Psoas muscle (tissue), 8 donors: ENCODE data around the gene TPMT. TPM values are rescaled to one million over a fixed set of nuclear protein-coding genes. Genes with fewer than 3 reads are reported as not detected.
A peak's percentile ranks its signal among the peaks of the same experiment; 100 is the strongest.
"Not testable (repeated sequence)": the region's sequence is repeated elsewhere in the genome, so short reads cannot be mapped to it uniquely, and the experiment has no call there.

Experiments
- ATAC-seq, 4 donors: fragments of 200-7000 bp; cut with Tn5 transposase; one replicate each; pipeline ENCODE4 v1.9.1; 2020; ENCODE audit warnings: moderate library complexity in 3 of 4, mild to moderate bottlenecking in 2 of 4
- DNase-seq, 2 donors: peaks; one replicate each; pipeline ENCODE4 v3.0.0-alpha.2; 2020
- H3K27ac ChIP-seq: fragments of 200-600 bp; one replicate; pipeline ENCODE4 v1.8.0; 2022
- H3K27me3 ChIP-seq, 3 donors: fragments of 200-600 bp in 1 of 3; one replicate each; pipeline versions ENCODE4 v1.6.1 to v1.8.0; 2013 to 2022; ENCODE audit warnings: low read length in 2 of 3, mild to moderate bottlenecking in 2 of 3, moderate library complexity in 1 of 3; ENCODE audit not compliant: insufficient read depth in 3 of 3
- H3K36me3 ChIP-seq, 2 donors: fragments of 200-600 bp in 1 of 2; one replicate each; pipeline versions ENCODE4 v1.6.1 to v1.8.0; 2013 to 2022; ENCODE audit warnings: low read depth in 1 of 2, mild to moderate bottlenecking in 1 of 2, moderate library complexity in 1 of 2; ENCODE audit not compliant: insufficient read depth in 1 of 2
- H3K4me1 ChIP-seq: fragments of 200-600 bp; one replicate; pipeline ENCODE4 v1.8.0; 2022
- H3K4me3 ChIP-seq: fragments of 200-600 bp; one replicate; pipeline ENCODE4 v1.8.0; 2022; ENCODE audit warnings: mild to moderate bottlenecking
- H3K9me3 ChIP-seq: fragments of 200-600 bp; one replicate; pipeline ENCODE4 v1.8.0; 2022
- CTCF ChIP-seq: fragments of 200-600 bp; IDR thresholded peaks from one replicate; pipeline ENCODE4 v1.8.0; 2022; ENCODE audit warnings: antibody characterized with exemption
- WGBS, 3 donors: extraction: QIAGEN DNeasy Blood & Tissue Kit; methylation state at CpG; one replicate each; pipeline versions ENCODE4 v1.1.6 to v1.1.7; 2013; 5-methylcytosine and 5-hydroxymethylcytosine counted together
- intact Hi-C, 2 donors: fragments of 100-400 bp; cut with DNase I; formaldehyde crosslinking; loops; one replicate each; pipeline versions ENCODE4 v1.11.0 to v1.14.2; 2022
- polyA plus RNA-seq, 3 donors: library from polyadenylated mRNA; stranded (reverse); fragments of 200-250 nt; gene quantifications; one replicate each; pipeline ENCODE4 v1.2.3, GENCODE V29; 2013
- total RNA-seq, 4 donors: library from RNA; stranded (reverse); fragmentation: NEBNext Ultra II Directional in 2 of 4; extraction: Animal tissue kit (Norgen Biotek cat#: 25700) in 2 of 4; gene quantifications; one replicate each; pipeline versions ENCODE4 v1.2.1 to v1.2.4, GENCODE V29; 2021 to 2023
- donor health status: healthy with polysubstance abuse.
- donor health status: DM: no; HTN: no; CAD: no; lungs with moderate emphysema.
- donor health status: Bipolar disorder and iron deficiency.
- donor health status: healthy.
- donor health status: DM: yes; HTN: yes; CAD: no.
- donor health status: DM: no; HTN: no; CAD: no.
- donor health status: DM: no; HTN: no; CAD: no.
- donor health status: DM: yes; HTN: yes; CAD: no.

The TPMT gene
- total and polyA plus RNA-seq, 7 donors = 7.9 to 19.3 (median 9.7) TPM

GRCh38 chr6:18153311-18153703 is 1.6 kb downstream of the TPMT start:
- Histone ChIP-seq H3K27me3 (no peaks in the 10 kb centered on the region), H3K36me3 (peaks cover 0 to 4% of the 10 kb centered on the region in 2 donors), H3K27ac (no peak overlapping the region), H3K4me3 (no peak overlapping the region), H3K4me1 (peaks cover 17% of the 10 kb centered on the region), H3K9me3 (no peaks in the 10 kb centered on the region)
- DNase-seq = no peak
- intact Hi-C loops = no loop called here
- TF ChIP-seq CTCF = no peak
- no peak for ATAC-seq

- DNase-seq = no peak
- no peak overlapping the region for H3K4me3 ChIP-seq
- no peaks in the 10 kb centered on the region for H3K9me3 ChIP-seq
- peaks cover 17% of the 10 kb centered on the region for H3K4me1 ChIP-seq
- intact Hi-C loops = no loop called here
- no peak for TF ChIP-seq CTCF
- H3K36me3 ChIP-seq = peaks cover 0 to 19% of the 10 kb centered on the region in 2 donors
- WGBS, 3 donors = 76 to 87% (median 79%) methylated on average over 3 of the region's 3 CpGs
- ATAC-seq = no peak
- no peaks in the 10 kb centered on the region for H3K27me3 ChIP-seq
- H3K27ac ChIP-seq = no peak overlapping the region
Observed at GRCh38 chr6:18151801-18152200, 3.1 kb downstream of the TPMT start.

- H3K4me3 ChIP-seq, intact Hi-C loops, DNase-seq, ATAC-seq, H3K27me3 ChIP-seq, H3K27ac ChIP-seq, H3K9me3 ChIP-seq: not testable (repeated sequence)
- Histone ChIP-seq H3K4me1 (peaks cover 17% of the 10 kb centered on the region), H3K36me3 (peaks cover 0 to 23% of the 10 kb centered on the region in 2 donors)
- 95 to 99% (median 95%) methylated on average over 3 of the region's 3 CpGs for WGBS, 3 donors
Observed at GRCh38 chr6:18151391-18151790, 3.5 kb downstream of the TPMT start.

GRCh38 chr6:18148304-18149025 is 6.4 kb downstream of the TPMT start:
- Histone ChIP-seq H3K27me3 (no peaks in the 10 kb centered on the region), H3K9me3 (no peaks in the 10 kb centered on the region), H3K4me3 (no peak overlapping the region), H3K36me3 (peaks cover 0 to 46% of the 10 kb centered on the region in 2 donors), H3K27ac (no peak overlapping the region), H3K4me1 (peaks cover 3% of the 10 kb centered on the region)
- no peak for DNase-seq
- intact Hi-C loops = no loop called here
- no peak for TF ChIP-seq CTCF
- ATAC-seq = peak in 1 of 4 donors; percentile 39
- WGBS, 3 donors = 84 to 92% (median 89%) methylated on average over 5 of the region's 5 CpGs

- H3K27me3 ChIP-seq = no peaks in the 10 kb centered on the region
- no peaks in the 10 kb centered on the region for H3K4me1 ChIP-seq
- peaks cover 6 to 54% of the 10 kb centered on the region in 2 donors for H3K36me3 ChIP-seq
- H3K4me3 ChIP-seq = no peak overlapping the region
- DNase-seq (no peak), ATAC-seq (no peak)
- intact Hi-C loops = no loop called here
- no peak overlapping the region for H3K27ac ChIP-seq
- no peaks in the 10 kb centered on the region for H3K9me3 ChIP-seq
- WGBS, 3 donors = 97 to 100% (median 100%) methylated on average over 2 of the region's 2 CpGs
- no peak for TF ChIP-seq CTCF
Observed at GRCh38 chr6:18147616-18148015, 7.3 kb downstream of the TPMT start.
